ENCODE results near the gene BMP7.

Gene BMP7

DNA sequence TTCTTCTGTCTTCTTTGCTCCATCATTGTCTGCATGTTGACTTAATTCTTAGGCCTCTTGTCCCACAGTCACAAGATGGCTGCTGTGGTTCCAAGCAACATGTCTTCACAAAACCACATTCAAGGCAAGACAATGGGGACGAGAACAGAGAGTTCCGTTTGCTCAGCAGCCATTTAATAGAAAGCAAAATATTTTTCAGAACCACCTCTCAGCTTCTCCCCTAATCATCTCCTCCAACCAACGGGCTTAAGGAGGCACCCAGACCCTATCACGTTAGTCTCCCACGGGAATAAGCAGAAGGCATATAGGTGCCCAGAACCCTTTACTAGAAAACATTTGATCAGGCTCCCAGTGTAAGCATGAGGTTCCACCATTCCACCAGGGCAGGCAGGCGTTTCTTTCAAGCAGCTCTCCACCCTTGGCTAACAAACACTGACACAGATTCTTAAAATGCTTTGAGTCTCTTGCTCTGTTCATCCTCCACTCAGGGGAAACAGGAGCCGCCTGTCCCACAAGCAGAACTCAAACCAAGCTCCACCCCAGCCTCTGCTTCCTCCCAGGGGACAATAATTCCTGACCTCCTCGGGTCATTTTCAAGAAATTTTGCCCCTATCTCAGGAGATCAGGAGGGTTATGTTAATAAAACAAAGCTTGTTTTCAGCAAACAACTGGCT, 19.0 kb downstream of the BMP7 start:
- Histone ChIP-seq H2BK12ac (ENCODE audit: low read length) (peak overlapping the region; percentile 4), H3K36me3 (ENCODE audit: control insufficient read depth in 1 of 2, insufficient read depth in 2 of 2, low read length in 2 of 2) (peaks cover 0 to 1% of the 10 kb centered on the region in 2 experiments), H2AFZ (ENCODE audit: insufficient read depth, low read length, poor library complexity) (peak overlapping the region; percentile 30), H3K9me3 (ENCODE audit: insufficient read depth, low read depth, low read length) (peaks cover 2% of the 10 kb centered on the region), H3K27me3 (ENCODE audit: insufficient read depth, low read length) (no peaks in the 10 kb centered on the region), H4K8ac (ENCODE audit: low read depth, low read length) (no peak overlapping the region), H4K91ac (ENCODE audit: low read depth, low read length) (no peak overlapping the region), H3K4me3 (ENCODE audit: low read depth, low read length) (no peak overlapping the region), H3K9ac (ENCODE audit: low read length) (no peak overlapping the region), H3K14ac (ENCODE audit: low read length) (no peak overlapping the region), H3K4ac (ENCODE audit: low read depth, low read length) (no peak overlapping the region), H3K18ac (ENCODE audit: low read length) (no peak overlapping the region), H2BK120ac (ENCODE audit: insufficient read depth, low read length, poor library complexity) (no peak overlapping the region), H2AK5ac (ENCODE audit: low read length) (no peak overlapping the region), H4K12ac (ENCODE audit: low read depth, low read length) (no peak overlapping the region), H3K23ac (ENCODE audit: low read length) (no peak overlapping the region), H3K79me2 (ENCODE audit: control insufficient read depth, insufficient read depth, low read length, poor library complexity) (peaks cover 2% of the 10 kb centered on the region), H3K4me1 (ENCODE audit: control insufficient read depth in 1 of 2, insufficient read depth in 2 of 2, low read length in 2 of 2) (peaks cover 18 to 22% of the 10 kb centered on the region in 2 experiments), H2BK5ac (ENCODE audit: low read depth, low read length, poor library complexity) (no peak overlapping the region), H3K27ac (ENCODE audit: low read depth, low read length) (peak overlapping the region; percentile 2), H3K79me1 (ENCODE audit: low read length) (no peaks in the 10 kb centered on the region), H3K4me2 (ENCODE audit: low read length) (no peak overlapping the region)
- no peak for DNase-seq
- WGBS (ENCODE audit: extremely low coverage, insufficient coverage, insufficient read length) = no CpG with 5 or more reads among the region's 8 CpGs

DNA sequence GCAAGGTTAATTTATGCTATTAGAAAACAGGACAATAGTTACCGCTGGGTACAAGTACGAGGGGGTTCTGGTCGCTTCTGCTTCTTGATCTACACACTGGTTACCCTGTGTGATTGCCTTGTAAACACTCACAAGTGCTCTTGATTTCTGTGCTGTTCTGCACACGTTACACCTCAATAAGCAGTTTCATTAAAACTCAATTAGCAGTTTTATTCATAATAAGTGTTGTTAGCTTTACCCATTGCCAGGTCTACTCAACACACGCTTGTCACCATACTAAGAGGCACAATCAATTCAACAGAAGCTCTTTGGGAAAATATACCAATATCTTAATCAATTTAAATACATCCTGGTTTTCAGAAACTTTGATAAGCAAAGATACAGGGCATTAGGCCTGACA, 20.4 kb downstream of the BMP7 start:
- Histone ChIP-seq H3K23ac (ENCODE audit: low read length) (no peak overlapping the region), H2BK12ac (ENCODE audit: low read length) (no peak overlapping the region), H4K8ac (ENCODE audit: low read depth, low read length) (no peak overlapping the region), H3K36me3 (ENCODE audit: control insufficient read depth in 1 of 2, insufficient read depth in 2 of 2, low read length in 2 of 2) (peaks cover 0 to 1% of the 10 kb centered on the region in 2 experiments), H3K9ac (ENCODE audit: low read length) (no peak overlapping the region), H3K27me3 (ENCODE audit: insufficient read depth, low read length) (no peaks in the 10 kb centered on the region), H3K4me3 (ENCODE audit: low read depth, low read length) (no peak overlapping the region), H3K79me2 (ENCODE audit: control insufficient read depth, insufficient read depth, low read length, poor library complexity) (peaks cover 2% of the 10 kb centered on the region), H3K14ac (ENCODE audit: low read length) (no peak overlapping the region), H2BK120ac (ENCODE audit: insufficient read depth, low read length, poor library complexity) (no peak overlapping the region), H4K91ac (ENCODE audit: low read depth, low read length) (no peak overlapping the region), H3K4me1 (ENCODE audit: control insufficient read depth in 1 of 2, insufficient read depth in 2 of 2, low read length in 2 of 2) (peaks cover 9 to 11% of the 10 kb centered on the region in 2 experiments), H2BK5ac (ENCODE audit: low read depth, low read length, poor library complexity) (no peak overlapping the region), H3K18ac (ENCODE audit: low read length) (no peak overlapping the region), H3K4ac (ENCODE audit: low read depth, low read length) (no peak overlapping the region), H3K9me3 (ENCODE audit: insufficient read depth, low read depth, low read length) (peaks cover 2% of the 10 kb centered on the region), H3K27ac (ENCODE audit: low read depth, low read length) (no peak overlapping the region), H4K12ac (ENCODE audit: low read depth, low read length) (no peak overlapping the region), H2AK5ac (ENCODE audit: low read length) (no peak overlapping the region), H3K4me2 (ENCODE audit: low read length) (no peak overlapping the region), H3K79me1 (ENCODE audit: low read length) (no peaks in the 10 kb centered on the region), H2AFZ (ENCODE audit: insufficient read depth, low read length, poor library complexity) (no peak overlapping the region)
- no CpG with 5 or more reads among the region's 5 CpGs for WGBS (ENCODE audit: extremely low coverage, insufficient coverage, insufficient read length)
- DNase-seq = no peak

DNA sequence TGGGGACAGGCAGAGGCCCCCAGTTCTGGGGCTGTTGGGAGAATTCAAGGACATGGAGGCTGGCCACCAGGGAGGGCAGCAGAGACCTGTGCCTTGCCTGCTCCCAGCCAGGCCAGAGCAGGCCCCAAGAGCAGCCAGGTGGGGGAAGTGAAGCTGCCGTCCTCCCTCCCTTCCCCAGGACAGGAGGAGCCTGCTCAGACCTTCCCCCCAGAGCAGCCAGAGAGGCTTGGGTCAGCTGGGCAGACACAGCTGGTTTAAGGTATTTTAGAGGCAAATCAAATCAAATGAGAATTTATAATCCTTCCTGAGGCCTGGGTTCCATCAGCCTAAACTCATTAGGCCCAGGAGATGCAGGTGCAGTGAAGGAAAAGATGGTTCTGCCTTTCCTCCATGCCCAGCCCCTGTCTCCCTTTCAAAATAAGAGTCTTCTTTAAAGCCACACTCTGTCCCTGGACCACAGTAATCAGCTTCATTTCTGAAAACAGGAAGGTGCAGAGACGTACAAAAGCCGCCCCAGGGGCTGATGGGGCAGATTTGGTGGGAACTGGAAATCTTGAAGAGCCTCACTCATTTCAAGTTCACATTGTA, 21.7 kb downstream of the BMP7 start:
- Histone ChIP-seq H3K79me2 (ENCODE audit: control insufficient read depth, insufficient read depth, low read length, poor library complexity) (peaks cover 2% of the 10 kb centered on the region), H3K4me2 (ENCODE audit: low read length) (no peak overlapping the region), H3K27ac (ENCODE audit: low read depth, low read length) (no peak overlapping the region), H2BK120ac (ENCODE audit: insufficient read depth, low read length, poor library complexity) (no peak overlapping the region), H3K36me3 (ENCODE audit: control insufficient read depth in 1 of 2, insufficient read depth in 2 of 2, low read length in 2 of 2) (peaks cover 0 to 1% of the 10 kb centered on the region in 2 experiments), H2BK12ac (ENCODE audit: low read length) (no peak overlapping the region), H3K14ac (ENCODE audit: low read length) (no peak overlapping the region), H3K4ac (ENCODE audit: low read depth, low read length) (no peak overlapping the region), H3K23ac (ENCODE audit: low read length) (no peak overlapping the region), H3K9me3 (ENCODE audit: insufficient read depth, low read depth, low read length) (peaks cover 2% of the 10 kb centered on the region), H2AK5ac (ENCODE audit: low read length) (no peak overlapping the region), H3K9ac (ENCODE audit: low read length) (no peak overlapping the region), H3K4me1 (ENCODE audit: control insufficient read depth in 1 of 2, insufficient read depth in 2 of 2, low read length in 2 of 2) (peaks cover 7% of the 10 kb centered on the region in 2 experiments), H2AFZ (ENCODE audit: insufficient read depth, low read length, poor library complexity) (no peak overlapping the region), H2BK5ac (ENCODE audit: low read depth, low read length, poor library complexity) (no peak overlapping the region), H3K79me1 (ENCODE audit: low read length) (no peaks in the 10 kb centered on the region), H3K4me3 (ENCODE audit: low read depth, low read length) (no peak overlapping the region), H4K8ac (ENCODE audit: low read depth, low read length) (no peak overlapping the region), H3K27me3 (ENCODE audit: insufficient read depth, low read length) (no peaks in the 10 kb centered on the region), H4K91ac (ENCODE audit: low read depth, low read length) (no peak overlapping the region), H3K18ac (ENCODE audit: low read length) (no peak overlapping the region), H4K12ac (ENCODE audit: low read depth, low read length) (no peak overlapping the region)
- WGBS (ENCODE audit: extremely low coverage, insufficient coverage, insufficient read length) = no CpG with 5 or more reads among the region's 3 CpGs
- no peak for DNase-seq

DNA sequence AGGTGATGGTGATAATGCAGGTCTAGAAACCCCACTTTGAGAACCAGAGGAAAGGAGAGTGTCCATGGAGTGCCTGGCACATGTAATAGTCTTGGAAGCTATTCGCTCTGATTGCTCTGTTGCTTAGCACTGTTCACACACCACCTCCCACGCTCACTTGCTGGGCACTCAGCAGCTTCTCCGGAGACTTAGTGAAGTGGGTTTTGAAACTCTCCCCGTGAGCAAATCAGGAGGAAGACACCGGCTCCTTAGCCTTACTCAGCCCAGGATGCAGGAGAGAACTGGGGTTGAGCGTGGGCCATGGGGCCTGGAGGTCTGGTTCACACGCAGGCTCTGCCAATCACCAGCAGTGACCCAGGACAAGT, 22.2 kb downstream of the BMP7 start:
- WGBS (ENCODE audit: extremely low coverage, insufficient coverage, insufficient read length) = no CpG with 5 or more reads among the region's 7 CpGs
- Histone ChIP-seq H3K4me3 (ENCODE audit: low read depth, low read length) (no peak overlapping the region), H2BK12ac (ENCODE audit: low read length) (no peak overlapping the region), H3K23ac (ENCODE audit: low read length) (no peak overlapping the region), H3K9ac (ENCODE audit: low read length) (no peak overlapping the region), H4K91ac (ENCODE audit: low read depth, low read length) (no peak overlapping the region), H3K27ac (ENCODE audit: low read depth, low read length) (no peak overlapping the region), H3K79me1 (ENCODE audit: low read length) (no peaks in the 10 kb centered on the region), H4K8ac (ENCODE audit: low read depth, low read length) (no peak overlapping the region), H2BK5ac (ENCODE audit: low read depth, low read length, poor library complexity) (no peak overlapping the region), H4K12ac (ENCODE audit: low read depth, low read length) (no peak overlapping the region), H3K79me2 (ENCODE audit: control insufficient read depth, insufficient read depth, low read length, poor library complexity) (no peaks in the 10 kb centered on the region), H3K4me1 (ENCODE audit: control insufficient read depth in 1 of 2, insufficient read depth in 2 of 2, low read length in 2 of 2) (peaks cover 7% of the 10 kb centered on the region in 2 experiments), H3K14ac (ENCODE audit: low read length) (no peak overlapping the region), H3K4ac (ENCODE audit: low read depth, low read length) (no peak overlapping the region), H3K4me2 (ENCODE audit: low read length) (no peak overlapping the region), H3K27me3 (ENCODE audit: insufficient read depth, low read length) (no peaks in the 10 kb centered on the region), H3K36me3 (ENCODE audit: control insufficient read depth in 1 of 2, insufficient read depth in 2 of 2, low read length in 2 of 2) (peaks cover 0 to 1% of the 10 kb centered on the region in 2 experiments), H3K18ac (ENCODE audit: low read length) (no peak overlapping the region), H2AFZ (ENCODE audit: insufficient read depth, low read length, poor library complexity) (no peak overlapping the region), H2BK120ac (ENCODE audit: insufficient read depth, low read length, poor library complexity) (no peak overlapping the region), H2AK5ac (ENCODE audit: low read length) (no peak overlapping the region), H3K9me3 (ENCODE audit: insufficient read depth, low read depth, low read length) (peaks cover 4% of the 10 kb centered on the region)
- no peak for DNase-seq
